Stimulated activated CD4-positive, alpha-beta T cell treated with anti-CD3 and anti-CD28 coated beads, Interleukin-15, amount 100 ng/mL, for 1 hour (primary cell): Measurements from ENCODE around the gene TMEM45B.
A peak's percentile ranks its signal among the peaks of the same experiment; 100 is the strongest.
"Not testable (repeated sequence)": the region's sequence is repeated elsewhere in the genome, so short reads cannot be mapped to it uniquely, and the experiment has no call there.

Experiments
- DNase-seq, 2 donors: peaks; one replicate each; pipeline ENCODE4 v3.0.0-alpha.2; 2020; ENCODE audit warnings: low read depth in 1 of 2, low spot score in 1 of 2

Gene TMEM45B

GRCh38 chr11:129815596-129816461 is at the start of gene TMEM45B:
TSS of gene TMEM45B (plus strand) at chr11:129815848. CDS start at chr11:129852483, 36,635 bp downstream.
- peak in 1 of 2 donors; percentile 27 for DNase-seq

DNA sequence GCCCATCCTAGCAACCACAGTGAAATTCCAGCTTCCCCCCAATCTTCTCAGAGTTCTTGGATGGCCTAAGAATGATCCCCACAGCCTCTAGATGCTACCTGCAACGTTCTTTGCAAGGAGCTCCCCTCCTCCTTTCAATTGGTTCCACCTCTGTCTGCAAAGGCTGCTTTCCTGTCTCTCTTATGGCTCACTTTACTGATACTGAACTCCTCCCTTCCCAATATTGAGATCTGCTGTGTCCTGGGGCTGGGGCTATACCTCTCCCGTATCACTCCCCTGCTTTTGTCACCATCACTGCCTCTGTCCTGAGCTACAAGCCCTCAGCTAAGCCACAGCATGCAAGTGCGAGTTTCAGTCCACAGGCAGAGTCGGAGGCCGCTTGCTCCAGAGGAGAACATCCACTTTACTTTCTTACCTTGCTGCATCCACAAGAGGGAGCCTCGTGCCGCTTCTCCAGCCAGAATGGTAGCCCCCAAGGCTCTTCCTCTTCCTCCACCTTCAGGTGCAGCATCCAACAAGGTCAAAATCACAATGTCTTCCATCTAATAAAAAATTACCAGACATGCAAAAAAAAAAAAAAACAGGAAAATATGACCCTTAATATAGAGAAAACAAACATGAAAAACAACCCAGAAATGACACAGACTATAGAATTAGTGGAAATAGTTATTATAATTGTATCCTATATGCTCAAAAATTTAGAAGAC is 48.6 kb upstream of the TMEM45B start:
- DNase-seq: no peak

DNA sequence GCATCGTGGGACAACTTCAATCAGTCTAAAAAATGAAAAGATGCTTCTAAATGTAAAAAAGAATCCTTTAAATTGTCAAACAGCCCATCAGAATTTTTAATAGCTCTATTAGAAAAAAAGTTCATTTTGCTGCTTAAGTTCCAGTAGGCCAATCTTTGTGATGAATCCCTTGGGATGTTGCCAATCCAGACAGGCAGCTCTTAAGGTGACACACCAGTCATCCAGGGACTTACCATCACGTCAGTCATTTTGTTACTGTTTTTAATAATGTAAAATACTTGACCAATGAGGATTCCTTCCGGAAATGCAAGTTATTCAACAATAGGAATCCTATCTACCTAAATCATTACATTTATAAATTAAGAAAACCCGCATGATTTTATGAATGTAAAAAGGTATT is 47.8 kb upstream of the TMEM45B start:
- DNase-seq: no peak

GRCh38 chr11:129768356-129768755 is 47.3 kb upstream of the TMEM45B start:
- no peak for DNase-seq

GRCh38 chr11:129769059-129769458 is 46.6 kb upstream of the TMEM45B start:
- no peak for DNase-seq

DNA sequence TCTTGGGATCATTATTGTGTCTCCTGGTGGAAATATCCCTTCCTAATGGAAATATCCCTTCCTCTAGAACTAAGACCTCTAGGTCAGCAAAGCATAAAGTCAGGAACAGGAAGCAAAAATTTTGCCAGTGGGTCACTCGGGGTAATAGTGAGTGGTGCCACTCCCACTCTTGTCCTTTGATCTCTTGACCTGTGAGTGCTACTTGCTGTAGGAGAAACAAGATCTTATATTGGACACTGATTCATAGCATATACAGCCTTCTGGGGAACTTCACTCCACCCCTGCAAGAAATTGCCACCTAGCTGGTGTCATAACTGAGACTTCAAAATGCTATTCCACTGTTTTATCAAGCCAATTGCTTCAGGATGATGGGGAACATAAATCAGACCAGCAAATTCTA is 44.7 kb upstream of the TMEM45B start:
- no peak for DNase-seq

- not testable (repeated sequence) for DNase-seq
Observed at GRCh38 chr11:129771456-129771855, 44.2 kb upstream of the TMEM45B start.

DNA sequence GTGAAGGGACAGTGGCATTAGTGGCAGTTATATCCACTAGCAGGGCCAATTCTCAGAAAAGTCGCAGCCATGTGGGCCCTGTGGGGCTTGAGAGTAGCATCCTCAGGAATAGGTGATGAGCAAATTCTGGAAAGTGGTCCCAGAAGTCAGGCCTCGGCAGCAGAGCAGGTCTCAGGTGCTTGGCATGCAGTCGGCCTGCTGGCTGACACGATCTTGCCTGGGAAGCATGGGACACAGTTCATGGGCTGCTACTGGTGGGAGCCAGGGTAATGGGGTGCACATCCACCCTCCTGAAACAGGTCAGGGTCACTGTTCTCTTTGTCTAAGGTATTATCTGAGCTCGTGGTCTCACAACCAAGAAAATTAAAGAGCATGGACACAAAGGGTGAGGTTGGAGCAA is 36.8 kb upstream of the TMEM45B start:
- DNase-seq: no peak

DNA sequence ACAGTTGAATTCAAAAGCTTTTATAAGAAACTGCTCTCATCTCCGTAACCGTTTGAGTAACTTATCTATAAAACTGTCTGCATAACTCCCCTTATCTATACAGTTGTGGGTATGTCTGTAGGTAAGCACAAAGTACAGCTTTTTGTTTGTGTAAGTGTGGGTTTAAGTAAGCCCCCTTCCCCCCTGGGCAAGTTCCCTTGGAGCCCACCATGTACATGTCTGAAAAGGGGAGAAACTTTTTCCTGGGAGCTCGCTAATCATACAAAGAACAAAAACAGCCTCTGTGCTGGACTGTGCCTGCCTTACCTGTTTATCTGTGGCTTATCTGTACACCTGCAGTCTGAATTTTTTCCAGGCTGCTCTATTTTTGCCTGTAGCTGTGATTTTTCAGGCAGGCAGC is 36.3 kb upstream of the TMEM45B start:
- DNase-seq: no peak

DNA sequence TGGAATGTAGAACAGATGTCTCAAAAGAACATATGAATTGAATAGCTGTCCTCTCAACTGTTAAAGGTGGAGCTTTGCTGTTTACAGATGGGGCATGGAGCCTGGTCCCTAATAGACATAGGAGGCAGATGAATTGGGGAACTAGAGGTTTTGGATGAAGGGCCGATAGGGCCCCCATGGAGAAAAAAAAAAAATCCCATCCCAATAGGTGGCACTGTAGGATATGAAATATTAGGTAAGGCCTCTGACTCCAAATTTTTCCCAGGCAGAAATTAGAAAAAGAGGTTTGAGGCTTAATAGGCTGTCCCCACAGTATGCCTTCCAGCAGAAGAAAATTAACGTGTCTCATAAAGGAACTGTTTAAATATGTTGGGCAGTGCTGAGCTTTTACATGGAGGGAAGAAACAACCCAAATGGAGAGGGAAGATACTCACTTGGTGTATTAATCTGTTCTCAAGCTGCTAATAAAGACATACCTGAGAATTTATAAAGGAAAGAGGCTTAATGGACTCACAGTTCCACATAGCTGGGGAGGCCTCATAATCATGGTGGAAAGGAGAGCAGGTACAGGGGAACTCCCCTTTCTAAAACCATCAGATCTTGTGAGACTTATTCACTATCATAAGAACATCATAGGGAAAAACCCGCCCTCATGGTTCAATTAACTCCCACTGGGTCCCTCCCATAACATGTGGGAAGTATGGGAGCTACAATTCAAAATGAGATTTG is 30.1 kb upstream of the TMEM45B start:
- DNase-seq: no peak

GRCh38 chr11:129786112-129786416 is 29.6 kb upstream of the TMEM45B start:
- DNase-seq: not testable (repeated sequence)

- DNase-seq: no peak
Observed at GRCh38 chr11:129787532-129788155, 28.0 kb upstream of the TMEM45B start.

- no peak for DNase-seq
Observed at GRCh38 chr11:129788278-129788677, 27.4 kb upstream of the TMEM45B start.

DNA sequence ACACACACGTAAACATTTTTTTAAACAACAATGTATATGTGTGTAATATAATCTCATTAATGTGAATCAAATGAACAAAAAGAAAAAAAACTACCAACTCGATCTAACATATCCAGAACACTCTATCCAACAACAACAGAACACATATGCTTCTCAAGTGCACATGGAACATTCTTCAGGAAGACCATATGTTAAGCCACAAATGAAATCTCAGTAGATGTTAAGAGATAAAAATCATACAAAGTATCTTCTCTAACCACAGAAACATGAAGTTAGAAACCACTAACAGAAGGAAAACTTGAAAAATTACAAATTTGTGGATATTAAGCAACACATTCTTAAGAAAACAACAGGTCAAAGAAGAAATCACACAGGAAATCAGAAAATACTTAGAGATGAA is 25.5 kb upstream of the TMEM45B start:
- no peak for DNase-seq

DNA sequence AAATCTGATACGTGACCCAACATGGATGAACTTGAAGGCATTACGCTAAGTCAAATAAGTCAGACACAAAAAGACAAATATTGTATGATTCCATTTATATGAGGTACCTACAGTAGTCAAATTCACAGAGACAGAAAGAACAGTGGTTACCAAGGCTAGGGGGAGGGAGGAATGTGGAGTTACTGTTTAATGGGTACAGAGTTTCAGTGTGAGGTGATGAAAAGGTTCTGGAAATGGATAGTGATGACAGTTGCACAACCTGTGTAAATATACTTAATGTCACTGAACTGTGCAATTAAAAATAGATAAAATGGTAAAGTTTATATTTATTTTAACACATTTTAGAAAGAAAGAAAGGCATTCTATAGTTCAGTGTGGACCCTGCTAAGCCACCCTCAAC is 24.1 kb upstream of the TMEM45B start:
- DNase-seq: no peak

DNA sequence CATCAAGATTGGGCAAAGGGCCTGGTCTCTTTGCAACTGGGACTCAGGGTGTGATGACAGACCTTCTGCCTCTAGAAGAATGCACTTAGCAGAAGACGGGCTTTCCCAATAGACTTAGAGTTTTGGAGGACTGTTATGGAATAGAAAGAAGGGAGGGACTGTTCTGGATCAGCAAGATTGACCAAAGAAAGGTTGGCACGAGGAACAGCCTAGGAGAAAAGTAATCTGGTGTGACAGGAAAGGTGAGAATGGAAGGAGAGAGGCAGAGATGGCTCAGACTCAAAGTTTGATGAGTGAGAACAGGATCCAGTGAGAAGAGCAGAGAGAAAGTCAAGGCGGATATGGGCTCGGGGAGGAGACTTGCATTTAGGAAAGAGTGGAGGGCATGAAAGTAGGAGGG is 23.0 kb upstream of the TMEM45B start:
- DNase-seq: no peak

GRCh38 chr11:129795089-129795488 is 20.6 kb upstream of the TMEM45B start:
- DNase-seq: no peak

DNA sequence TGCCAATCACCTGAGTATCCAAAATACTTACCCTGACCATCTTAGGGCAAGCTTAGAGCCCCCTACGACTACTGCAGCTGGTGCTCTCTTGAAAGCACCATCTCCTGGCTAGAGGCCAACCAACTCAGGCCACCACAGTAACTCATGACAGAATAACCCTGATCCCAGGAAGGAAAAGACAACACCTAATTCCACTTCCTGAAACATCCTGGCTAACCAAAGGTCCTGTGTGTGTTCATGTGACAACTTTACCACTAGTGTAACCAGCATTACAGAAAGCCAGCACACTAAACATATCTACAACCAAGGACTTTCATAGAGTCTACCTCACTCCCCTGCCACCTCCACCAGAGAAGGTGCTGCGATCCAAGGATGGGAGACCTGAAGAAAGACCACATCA is 17.4 kb upstream of the TMEM45B start:
- DNase-seq: no peak

- not testable (repeated sequence) for DNase-seq
Observed at GRCh38 chr11:129800162-129800561, 15.5 kb upstream of the TMEM45B start.

GRCh38 chr11:129800655-129801054 is 15.0 kb upstream of the TMEM45B start:
- no peak for DNase-seq

- DNase-seq: no peak
Observed at GRCh38 chr11:129803533-129803932, 12.1 kb upstream of the TMEM45B start.
